Activated B cell treated with CpG ODN at 0.5 μM for 24 hours (primary cell): ENCODE data around the gene SIRPB1. TPM values are rescaled to one million over a fixed set of nuclear protein-coding genes. Genes with fewer than 3 reads are reported as not detected.
A peak's percentile ranks its signal among the peaks of the same experiment; 100 is the strongest.

Experiments used
- ATAC-seq: fragments of 200-7000 bp; cut with Tn5 transposase; one replicate; pipeline ENCODE4 v1.10.0; 2021; ENCODE audit warnings: low read depth, mild to moderate bottlenecking, moderate library complexity
- CTCF ChIA-PET: fragments of 350-600 bp; sonication (Branson Sonifier 250); formaldehyde crosslinking; loops from one replicate; lab custom pipeline; 2021; ENCODE audit warnings: antibody characterized with exemption; lab: Charles Lee
- POLR2A ChIA-PET: fragments of 350-600 bp; sonication (Branson Sonifier 250); formaldehyde crosslinking; loops from one replicate; lab custom pipeline; 2021; ENCODE audit warnings: antibody characterized with exemption; lab: Charles Lee
- DNase-seq: peaks from one replicate; pipeline ENCODE4 v3.0.0; 2022
- H3K27ac Mint-ChIP-seq: one replicate; pipeline ENCODE4 v1.8.0; 2020; ENCODE audit warnings: mixed read lengths
- H3K27me3 Mint-ChIP-seq: one replicate; pipeline ENCODE4 v1.8.0; 2021; ENCODE audit warnings: mixed read lengths
- H3K36me3 Mint-ChIP-seq: one replicate; pipeline ENCODE4 v1.8.0; 2021; ENCODE audit warnings: low read depth, mixed read lengths
- H3K4me1 Mint-ChIP-seq: one replicate; pipeline ENCODE4 v1.8.0; 2021; ENCODE audit warnings: mixed read lengths
- H3K4me3 Mint-ChIP-seq: one replicate; pipeline ENCODE4 v1.8.0; 2020; ENCODE audit warnings: mild to moderate bottlenecking, mixed read lengths
- H3K9me3 Mint-ChIP-seq: one replicate; pipeline ENCODE4 v1.8.0; 2020; ENCODE audit warnings: mixed read lengths
- intact Hi-C: fragments of 100-400 bp; cut with micrococcal nuclease; formaldehyde crosslinking; loops from one replicate; pipeline ENCODE4 v1.15.1; 2024
- total RNA-seq: library from RNA; stranded (reverse); gene quantifications from 2 replicates; pipeline ENCODE4 v1.2.3, GENCODE V29; 2022
- TF ChIP-seq, protein P1 (sequence below): fragments of 200-600 bp; IDR thresholded peaks from one replicate; pipeline ENCODE4 v1.8.0; 2022; ENCODE audit warnings: antibody characterized with exemption, mild to moderate bottlenecking

SIRPB1 gene
- total RNA-seq, 1 donor from 2014 or later = 1.1 TPM

DNA sequence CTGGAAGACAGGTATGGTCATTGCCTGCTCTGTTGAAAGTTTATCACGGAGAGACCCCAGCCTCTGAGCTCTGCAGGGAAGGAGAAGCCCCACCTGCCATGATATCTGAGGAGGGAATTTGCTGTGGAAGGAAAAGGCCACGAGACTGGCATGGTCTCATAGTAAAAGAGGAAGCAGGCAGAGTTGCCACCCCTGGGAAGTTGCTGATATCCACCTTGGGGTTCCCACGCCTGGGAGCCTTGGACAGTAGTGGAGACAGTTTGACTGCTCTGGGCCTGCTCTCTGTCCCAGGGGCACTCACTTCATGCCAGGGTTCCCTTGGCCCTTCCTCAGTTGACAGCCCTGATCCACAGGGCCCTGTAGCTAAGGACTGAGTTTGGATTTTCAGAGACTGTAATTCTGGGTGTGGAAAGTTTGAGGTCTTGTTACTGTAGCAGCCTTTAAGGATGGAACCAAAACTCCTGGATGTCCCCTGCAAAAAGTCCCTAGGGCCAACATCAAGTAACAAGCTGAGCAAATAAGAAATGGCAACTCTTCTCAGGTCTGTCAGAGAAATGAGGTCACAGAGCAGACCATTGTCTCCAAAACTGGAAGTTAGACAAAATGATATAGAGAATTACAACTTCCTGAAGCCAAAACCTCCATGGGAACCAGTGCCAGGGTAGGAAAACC, 6.9 kb upstream of the SIRPB1 start:
- Mint-ChIP-seq H3K4me3 (no peak overlapping the region), H3K36me3 (no peaks in the 10 kb centered on the region), H3K9me3 (no peaks in the 10 kb centered on the region), H3K4me1 (peaks cover 29% of the 10 kb centered on the region), H3K27me3 (no peaks in the 10 kb centered on the region), H3K27ac (no peak overlapping the region)
- TF ChIP-seq, protein P1, sequence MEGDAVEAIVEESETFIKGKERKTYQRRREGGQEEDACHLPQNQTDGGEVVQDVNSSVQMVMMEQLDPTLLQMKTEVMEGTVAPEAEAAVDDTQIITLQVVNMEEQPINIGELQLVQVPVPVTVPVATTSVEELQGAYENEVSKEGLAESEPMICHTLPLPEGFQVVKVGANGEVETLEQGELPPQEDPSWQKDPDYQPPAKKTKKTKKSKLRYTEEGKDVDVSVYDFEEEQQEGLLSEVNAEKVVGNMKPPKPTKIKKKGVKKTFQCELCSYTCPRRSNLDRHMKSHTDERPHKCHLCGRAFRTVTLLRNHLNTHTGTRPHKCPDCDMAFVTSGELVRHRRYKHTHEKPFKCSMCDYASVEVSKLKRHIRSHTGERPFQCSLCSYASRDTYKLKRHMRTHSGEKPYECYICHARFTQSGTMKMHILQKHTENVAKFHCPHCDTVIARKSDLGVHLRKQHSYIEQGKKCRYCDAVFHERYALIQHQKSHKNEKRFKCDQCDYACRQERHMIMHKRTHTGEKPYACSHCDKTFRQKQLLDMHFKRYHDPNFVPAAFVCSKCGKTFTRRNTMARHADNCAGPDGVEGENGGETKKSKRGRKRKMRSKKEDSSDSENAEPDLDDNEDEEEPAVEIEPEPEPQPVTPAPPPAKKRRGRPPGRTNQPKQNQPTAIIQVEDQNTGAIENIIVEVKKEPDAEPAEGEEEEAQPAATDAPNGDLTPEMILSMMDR = no peak
- no peak for ATAC-seq
- intact Hi-C loops = no loop called here
- no peak for DNase-seq
- CTCF ChIA-PET = no interaction called here
- POLR2A ChIA-PET = no interaction called here

DNA sequence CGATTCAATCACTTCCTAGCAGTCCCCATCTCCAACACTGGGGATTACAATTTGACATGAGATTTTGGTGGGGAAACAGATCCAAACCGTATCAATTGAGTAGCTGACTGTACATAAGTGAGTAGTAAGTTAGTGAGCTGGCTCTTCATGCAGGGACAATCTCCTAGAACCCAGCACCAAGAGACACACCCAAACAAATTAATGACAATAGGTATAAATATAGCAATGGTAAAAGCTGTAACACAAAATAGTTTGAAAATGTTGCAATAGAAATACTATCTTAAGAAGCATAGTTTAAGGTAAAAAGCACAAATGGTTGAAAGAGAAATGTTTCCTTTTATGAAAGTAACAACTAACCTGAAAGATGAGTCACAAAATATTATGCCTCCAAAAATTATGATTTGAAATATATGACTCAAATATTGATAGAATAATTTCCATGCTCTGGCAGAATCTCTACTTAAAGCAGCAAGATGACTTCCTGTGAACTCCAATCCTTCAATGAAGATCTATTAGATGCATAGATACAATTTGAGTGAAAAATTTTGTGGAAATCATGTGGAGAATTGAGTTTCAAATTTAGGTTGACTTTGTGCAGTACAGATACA, 5.4 kb upstream of the SIRPB1 start:
- DNase-seq = no peak
- no peaks in the 10 kb centered on the region for H3K9me3 Mint-ChIP-seq
- TF ChIP-seq, protein P1 = no peak
- ChIA-PET CTCF (interaction anchor here (1.1 kb wide), 1 partner anchor 152 kb away, joined by 3 read pairs; no protein-coding TSS in a partner anchor), POLR2A (no interaction called here)
- no peak overlapping the region for H3K27ac Mint-ChIP-seq
- ATAC-seq = no peak
- peaks cover 40% of the 10 kb centered on the region for H3K4me1 Mint-ChIP-seq
- H3K27me3 Mint-ChIP-seq = no peaks in the 10 kb centered on the region
- H3K4me3 Mint-ChIP-seq = no peak overlapping the region
- intact Hi-C loops = no loop called here
- H3K36me3 Mint-ChIP-seq = no peaks in the 10 kb centered on the region

DNA sequence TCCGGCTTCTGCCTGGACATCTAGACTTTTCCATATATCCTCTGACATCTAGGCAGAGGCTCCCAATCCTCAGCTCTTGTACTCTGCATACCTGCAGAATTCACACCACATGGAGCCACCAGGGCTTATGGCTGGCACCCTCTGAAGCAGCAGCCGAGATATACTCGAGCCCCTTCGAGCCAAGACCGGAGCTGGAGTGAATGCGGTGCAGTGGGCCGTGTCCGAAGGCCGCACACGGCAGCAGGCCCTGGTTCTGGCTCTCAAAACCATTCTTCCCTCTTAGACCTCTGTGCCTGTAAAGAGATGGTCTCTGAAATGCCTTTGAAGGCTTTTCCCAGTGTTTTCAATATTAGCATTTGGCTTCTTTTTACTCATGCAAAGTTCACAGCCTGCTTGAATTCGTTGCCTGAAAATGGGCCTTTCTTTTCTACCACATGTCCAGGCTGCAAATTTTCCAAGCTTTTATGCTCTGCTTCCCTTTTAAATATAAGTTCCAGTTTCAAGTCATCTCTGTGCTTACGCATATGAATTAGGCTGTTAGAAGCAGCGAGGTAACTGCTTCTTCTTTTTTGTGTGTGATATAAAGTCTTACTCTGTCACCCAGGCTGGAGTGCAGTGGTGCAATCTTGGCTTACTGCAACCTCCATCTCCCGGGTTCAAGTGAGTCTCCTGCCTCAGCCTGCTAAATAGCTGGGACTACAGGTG, 3.8 kb upstream of the SIRPB1 start:
- DNase-seq (no peak), ATAC-seq (peak; percentile 40)
- no peaks in the 10 kb centered on the region for H3K9me3 Mint-ChIP-seq
- no peaks in the 10 kb centered on the region for H3K36me3 Mint-ChIP-seq
- H3K4me3 Mint-ChIP-seq = no peak overlapping the region
- H3K4me1 Mint-ChIP-seq = peaks cover 52% of the 10 kb centered on the region
- peak overlapping the region; percentile 15 for H3K27ac Mint-ChIP-seq
- H3K27me3 Mint-ChIP-seq = no peaks in the 10 kb centered on the region
- intact Hi-C loops = loop anchor here (5.0 kb wide), 1 partner anchor 44 kb away; no protein-coding TSS in a partner anchor
- POLR2A ChIA-PET = no interaction called here
- TF ChIP-seq, protein P1 = no peak
- CTCF ChIA-PET = no interaction called here

DNA sequence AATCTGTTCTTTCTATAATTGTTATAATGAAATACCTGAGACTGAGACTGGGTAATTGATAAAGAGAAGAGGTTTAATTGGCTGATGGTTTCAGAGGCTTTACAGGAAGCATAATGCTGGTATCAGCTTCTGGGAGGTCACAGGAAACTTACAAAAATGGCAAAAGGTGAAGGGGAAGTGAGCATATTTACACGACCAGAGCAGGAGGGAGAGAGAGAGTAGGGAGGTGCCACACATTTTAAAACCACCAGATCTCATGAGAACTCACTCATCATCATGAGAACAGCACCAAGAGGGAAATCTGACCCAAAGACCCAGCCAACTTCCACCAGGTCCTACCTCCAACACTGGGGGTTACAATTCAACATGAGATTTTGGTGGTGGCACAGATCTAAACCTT, 2.6 kb upstream of the SIRPB1 start:
- intact Hi-C loops = loop anchor here (5.0 kb wide), 1 partner anchor 45 kb away; no protein-coding TSS in a partner anchor

More for the DNA sequence above, 2.6 kb upstream of the SIRPB1 start:
- DNase-seq = no peak
- ChIA-PET CTCF (no interaction called here), POLR2A (no interaction called here)
- Mint-ChIP-seq H3K27me3 (no peaks in the 10 kb centered on the region), H3K27ac (peak overlapping the region; percentile 67), H3K36me3 (no peaks in the 10 kb centered on the region), H3K9me3 (no peaks in the 10 kb centered on the region), H3K4me3 (peak overlapping the region; percentile 21), H3K4me1 (peaks cover 54% of the 10 kb centered on the region)
- peak; percentile 72 for ATAC-seq
- TF ChIP-seq, protein P1 = no peak
